ENCODE measurements around the gene NDRG2.
"Not testable (repeated sequence)": the region's sequence is repeated elsewhere in the genome, so short reads cannot be mapped to it uniquely, and the experiment has no call there.

Gene NDRG2

GRCh38 chr14:21055432-21056117 lies 30.7 kb upstream of the NDRG2 start:
- no peak for DNase-seq

GRCh38 chr14:21054768-21055145 lies 29.9 kb upstream of the NDRG2 start:
- no peak for DNase-seq

- DNase-seq = no peak
Observed at GRCh38 chr14:21054123-21054767, 29.4 kb upstream of the NDRG2 start.

- DNase-seq = no peak
Observed at GRCh38 chr14:21053184-21054122, 28.6 kb upstream of the NDRG2 start.

- no peak for DNase-seq
Observed at GRCh38 chr14:21050597-21050996, 25.7 kb upstream of the NDRG2 start.

- DNase-seq = no peak
Observed at GRCh38 chr14:21049271-21049673, 24.4 kb upstream of the NDRG2 start.

- no peak for DNase-seq
Observed at GRCh38 chr14:21048638-21049037, 23.8 kb upstream of the NDRG2 start.

GRCh38 chr14:21047378-21047781 lies 22.5 kb upstream of the NDRG2 start:
- DNase-seq = no peak

- no peak for DNase-seq
Observed at GRCh38 chr14:21043974-21044618, 19.2 kb upstream of the NDRG2 start.

GRCh38 chr14:21043387-21043973 lies 18.6 kb upstream of the NDRG2 start:
- DNase-seq = no peak

- no peak for DNase-seq
Observed at GRCh38 chr14:21042918-21043317, 18.1 kb upstream of the NDRG2 start.

GRCh38 chr14:21041676-21042433 lies 17.0 kb upstream of the NDRG2 start, which contains the start of gene RNASE7:
TSS of gene RNASE7 (plus strand) at chr14:21042362. CDS start at chr14:21042993, 631 bp downstream.
- no peak for DNase-seq

GRCh38 chr14:21040941-21041340 lies 16.1 kb upstream of the NDRG2 start:
- not testable (repeated sequence) for DNase-seq

GRCh38 chr14:21040370-21040925 lies 15.6 kb upstream of the NDRG2 start:
- DNase-seq = no peak

- peak in 1 of 2 experiments; percentile 10 for DNase-seq
Observed at GRCh38 chr14:21039585-21040369, 14.9 kb upstream of the NDRG2 start.

- DNase-seq = no peak
Observed at GRCh38 chr14:21038441-21039422, 13.9 kb upstream of the NDRG2 start.

- DNase-seq = no peak
Observed at GRCh38 chr14:21037156-21037555, 12.3 kb upstream of the NDRG2 start.

GRCh38 chr14:21036751-21037150 lies 11.9 kb upstream of the NDRG2 start:
- DNase-seq = no peak

- DNase-seq = no peak
Observed at GRCh38 chr14:21034707-21035106, 9.8 kb upstream of the NDRG2 start, which contains the start of gene RNASE13. TSS of gene RNASE13 (minus strand) at chr14:21034807. CDS start at chr14:21034288, 519 bp downstream.
